Stimulated activated CD8-positive, alpha-beta memory T cell treated with anti-CD3 and anti-CD28 coated beads, Interleukin-4, amount 100 ng/mL, for 24 hours (primary cell): Measurements from ENCODE around the gene CACNA1I.
A peak's percentile ranks its signal among the peaks of the same experiment; 100 is the strongest.

Experiments
- DNase-seq: peaks from one replicate; pipeline ENCODE4 v3.0.0-alpha.2; 2020; ENCODE audit warnings: low read depth

CACNA1I gene

DNA sequence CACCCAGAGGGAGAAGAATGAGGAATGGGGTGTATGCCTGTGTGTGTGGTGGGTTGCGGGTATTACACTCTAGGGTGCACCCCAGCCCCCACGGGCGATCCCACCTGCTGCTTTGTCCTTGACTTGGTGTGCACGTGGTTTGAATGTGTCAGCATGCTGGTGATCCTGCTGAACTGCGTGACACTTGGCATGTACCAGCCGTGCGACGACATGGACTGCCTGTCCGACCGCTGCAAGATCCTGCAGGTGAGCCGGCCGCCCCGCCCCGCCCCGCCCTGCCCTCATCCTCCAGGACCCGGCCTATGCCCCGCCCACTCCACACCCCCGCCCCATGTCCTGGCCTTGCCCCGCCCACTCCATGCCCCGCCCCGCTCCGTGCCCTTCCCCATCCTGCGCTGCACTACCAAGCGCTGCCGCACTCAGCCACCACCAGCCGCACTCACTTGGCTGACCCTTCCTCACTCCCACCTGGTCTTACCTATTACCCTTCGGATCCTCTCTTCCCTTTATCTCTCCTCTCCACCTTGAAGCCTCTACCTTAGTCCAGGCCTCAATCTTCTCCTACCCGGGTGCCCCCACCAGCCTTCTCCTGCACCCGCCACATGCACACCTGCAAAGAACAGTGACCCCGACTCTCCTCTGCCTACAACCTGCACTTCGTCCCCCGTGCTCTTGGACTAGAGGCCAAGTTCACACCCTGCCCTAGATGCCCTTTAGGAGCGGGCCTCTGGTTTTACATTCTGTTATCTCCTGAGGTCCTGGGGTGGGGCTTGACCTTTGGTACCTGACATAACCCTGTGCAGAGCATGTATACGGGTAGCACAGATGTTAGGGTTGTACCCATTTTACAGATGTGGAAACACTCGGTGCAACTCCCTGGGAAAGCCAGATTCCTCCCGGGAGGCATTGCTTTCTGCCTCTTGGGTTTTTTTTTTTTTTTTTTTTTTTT is 27.7 kb downstream of the CACNA1I start:
- peak; percentile 56 for DNase-seq

DNA sequence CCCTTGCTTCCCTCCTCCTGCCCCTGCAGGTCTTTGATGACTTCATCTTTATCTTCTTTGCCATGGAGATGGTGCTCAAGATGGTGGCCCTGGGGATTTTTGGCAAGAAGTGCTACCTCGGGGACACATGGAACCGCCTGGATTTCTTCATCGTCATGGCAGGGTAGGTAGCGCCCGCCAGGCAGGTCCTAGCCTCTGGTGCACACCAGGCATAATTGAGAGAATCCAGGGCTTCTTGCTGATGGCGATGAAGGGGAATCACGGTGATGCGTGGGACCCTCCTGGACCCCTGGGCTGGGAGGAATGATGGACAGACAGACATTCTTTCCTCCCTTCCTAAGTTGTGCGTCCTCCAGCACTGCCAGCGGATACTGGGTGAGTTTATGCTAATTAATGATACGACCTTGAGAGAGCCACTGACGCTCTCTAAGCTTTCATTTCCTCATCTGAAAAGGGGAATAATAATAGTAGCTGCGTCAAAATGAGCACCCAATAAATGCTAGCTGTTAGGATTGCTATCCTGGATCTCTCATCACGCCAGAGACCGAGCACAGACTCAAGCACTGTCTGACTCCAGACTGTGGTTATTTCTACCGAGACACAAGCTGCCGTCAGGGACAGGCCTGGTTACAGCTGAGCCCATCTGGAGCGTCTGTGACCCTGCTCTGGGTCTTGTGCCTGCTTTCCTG is 30.1 kb downstream of the CACNA1I start:
- no peak for DNase-seq

DNA sequence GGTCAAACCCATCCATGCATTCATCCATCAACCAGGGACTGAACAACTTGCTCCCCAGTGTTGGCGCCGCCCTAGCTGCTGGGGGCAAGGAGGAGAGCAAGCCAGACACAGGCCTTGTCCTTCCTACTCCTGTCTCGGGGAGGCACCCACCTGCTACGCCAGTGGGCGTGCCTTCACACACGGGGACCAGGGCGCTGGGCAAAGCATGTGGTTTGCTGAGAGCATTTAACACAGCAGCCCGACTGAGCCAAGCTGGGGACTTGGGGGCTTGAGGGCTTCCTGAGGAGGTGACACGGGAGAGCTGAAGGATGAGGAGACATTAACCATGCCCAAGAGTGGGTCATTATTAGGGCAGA is 30.6 kb downstream of the CACNA1I start:
- no peak for DNase-seq

DNA sequence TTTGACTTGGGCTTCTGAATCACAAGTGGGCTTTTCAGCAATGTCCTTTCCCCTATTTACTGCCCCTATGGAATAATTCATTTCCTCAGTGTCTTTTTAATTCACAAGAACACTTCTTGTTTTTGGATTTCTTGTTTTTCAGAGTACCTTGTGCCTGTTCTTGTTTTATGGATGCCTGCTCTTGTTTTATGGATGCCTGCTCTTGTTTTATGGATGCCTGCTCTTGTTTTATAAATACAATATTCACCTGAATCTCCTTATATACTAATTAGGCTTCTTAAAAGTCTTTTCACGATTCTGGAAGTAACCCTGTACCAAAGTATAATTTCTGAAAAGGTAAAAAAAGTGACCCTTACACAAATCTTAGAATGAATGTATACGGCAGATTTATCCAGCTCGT is 32.8 kb downstream of the CACNA1I start:
- no peak for DNase-seq

- no peak for DNase-seq
These were observed 39.7 kb downstream of the CACNA1I start for GRCh38 chr22:39610246-39610645.

DNA sequence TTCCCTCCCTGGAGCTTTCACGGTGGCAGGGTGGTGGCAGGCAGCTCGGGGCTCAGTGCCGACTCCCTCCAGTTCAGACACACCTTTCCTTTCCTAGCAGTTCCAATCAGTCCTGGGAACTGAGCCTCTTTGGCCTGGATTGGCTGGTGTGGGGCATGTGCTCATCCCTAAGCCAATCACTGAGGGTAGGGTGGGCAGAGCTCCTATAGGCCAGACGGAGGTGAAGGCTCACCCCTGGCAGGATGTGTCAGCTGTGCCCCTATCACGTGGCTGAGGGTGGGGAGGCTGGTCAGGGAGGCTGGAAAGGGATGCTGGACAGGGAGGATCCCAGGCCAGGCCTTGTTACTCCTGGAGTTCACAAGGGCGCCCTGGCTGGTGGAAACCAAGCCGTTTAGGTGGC is 40.2 kb downstream of the CACNA1I start:
- no peak for DNase-seq

DNA sequence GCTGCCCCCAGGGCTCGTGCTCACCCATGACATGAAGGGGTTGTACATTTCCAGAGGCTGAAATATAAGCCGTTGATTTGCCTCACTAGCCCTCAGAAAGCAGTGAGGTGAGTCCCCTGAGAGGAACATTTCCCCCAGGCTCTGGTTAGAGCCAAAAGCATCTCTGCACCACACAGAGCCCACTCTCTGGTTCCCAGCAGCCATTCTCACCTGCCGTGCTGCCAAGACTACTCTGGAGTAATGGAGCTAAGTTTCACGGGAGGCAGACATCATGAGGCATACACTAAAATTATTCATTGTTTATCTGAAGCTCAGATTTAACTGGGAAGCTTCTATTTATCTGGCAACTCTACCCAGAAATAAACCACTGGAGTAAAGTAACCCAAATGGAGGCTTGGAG is 40.8 kb downstream of the CACNA1I start:
- no peak for DNase-seq

DNA sequence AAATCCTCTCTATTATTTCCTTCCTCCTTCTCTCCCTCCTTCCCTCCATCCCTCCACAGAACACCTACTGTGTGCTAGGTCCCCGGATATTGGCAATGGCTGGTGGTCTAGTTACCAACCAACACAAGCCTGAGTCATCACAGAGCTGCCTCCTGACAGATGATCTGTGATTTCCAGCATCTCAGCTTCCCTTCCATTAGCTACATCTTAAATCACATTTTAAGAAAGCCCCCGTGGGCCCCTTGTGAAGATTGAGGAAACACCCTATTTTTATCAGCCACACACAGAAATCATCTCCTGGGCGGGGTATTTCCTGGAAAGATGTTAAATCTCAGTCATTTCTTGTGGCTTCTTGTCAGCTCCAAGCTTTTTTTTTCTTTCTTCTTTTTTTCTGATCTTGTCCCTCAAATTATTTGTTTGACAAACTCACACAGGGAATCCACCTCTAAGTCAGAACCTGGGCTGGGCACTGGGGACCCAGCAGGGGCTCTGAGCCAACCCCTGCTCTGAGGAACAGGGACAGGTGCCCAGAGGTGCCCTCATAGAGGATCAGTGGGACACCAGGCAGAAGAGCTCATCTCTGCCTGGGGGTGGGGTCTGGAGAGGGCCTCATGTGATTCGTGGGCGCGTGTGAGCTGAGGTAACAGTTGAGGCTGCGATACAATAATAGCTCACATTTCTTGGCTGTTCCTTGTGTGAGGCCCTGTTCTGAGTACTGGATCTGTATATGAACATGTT is 42.4 kb downstream of the CACNA1I start:
- no peak for DNase-seq

GRCh38 chr22:39613549-39613921 is 43.0 kb downstream of the CACNA1I start:
- no peak for DNase-seq

GRCh38 chr22:39614442-39614841 is 43.9 kb downstream of the CACNA1I start:
- DNase-seq: no peak

GRCh38 chr22:39616051-39616450 is 45.5 kb downstream of the CACNA1I start:
- DNase-seq: no peak

DNA sequence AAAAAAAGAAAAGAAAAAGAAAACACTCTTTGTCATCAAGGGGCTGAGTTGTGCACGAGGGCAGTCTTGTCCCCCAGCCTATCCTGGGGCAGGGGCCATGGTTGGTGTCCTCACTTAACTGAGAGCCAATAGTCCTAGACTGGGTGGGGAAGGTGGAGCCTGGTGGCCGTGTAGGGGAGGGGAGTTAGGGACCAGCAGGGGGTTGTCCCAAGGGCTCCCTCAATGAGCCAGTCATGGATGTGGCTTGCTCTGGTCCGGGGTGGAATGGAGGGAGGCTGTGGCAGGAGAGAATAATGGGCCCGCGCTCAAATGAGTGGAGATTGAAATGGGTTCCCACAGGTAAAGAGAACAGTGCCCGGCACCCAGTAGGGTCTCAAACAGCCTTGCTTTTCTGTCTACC is 46.2 kb downstream of the CACNA1I start:
- no peak for DNase-seq

DNA sequence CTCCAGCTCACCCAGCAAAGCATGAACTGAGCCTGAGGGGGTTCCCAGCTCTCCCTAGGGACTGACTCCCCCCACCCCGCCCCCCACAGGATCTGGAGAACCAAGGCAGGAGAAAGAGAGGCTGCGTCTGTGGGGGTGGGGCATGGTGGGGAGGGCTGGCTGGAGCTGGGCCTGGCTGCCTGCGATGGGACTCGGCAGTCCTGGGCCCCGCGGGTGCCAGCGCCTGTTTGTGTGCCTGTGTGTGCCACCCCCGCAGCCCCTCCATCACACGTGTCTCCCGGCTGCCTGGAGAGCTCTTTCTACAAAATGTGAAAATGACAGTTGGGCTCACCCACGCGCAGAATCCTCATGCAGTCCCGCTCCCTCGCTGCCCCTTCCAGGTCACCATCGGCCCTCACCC is 46.8 kb downstream of the CACNA1I start:
- DNase-seq: no peak

DNA sequence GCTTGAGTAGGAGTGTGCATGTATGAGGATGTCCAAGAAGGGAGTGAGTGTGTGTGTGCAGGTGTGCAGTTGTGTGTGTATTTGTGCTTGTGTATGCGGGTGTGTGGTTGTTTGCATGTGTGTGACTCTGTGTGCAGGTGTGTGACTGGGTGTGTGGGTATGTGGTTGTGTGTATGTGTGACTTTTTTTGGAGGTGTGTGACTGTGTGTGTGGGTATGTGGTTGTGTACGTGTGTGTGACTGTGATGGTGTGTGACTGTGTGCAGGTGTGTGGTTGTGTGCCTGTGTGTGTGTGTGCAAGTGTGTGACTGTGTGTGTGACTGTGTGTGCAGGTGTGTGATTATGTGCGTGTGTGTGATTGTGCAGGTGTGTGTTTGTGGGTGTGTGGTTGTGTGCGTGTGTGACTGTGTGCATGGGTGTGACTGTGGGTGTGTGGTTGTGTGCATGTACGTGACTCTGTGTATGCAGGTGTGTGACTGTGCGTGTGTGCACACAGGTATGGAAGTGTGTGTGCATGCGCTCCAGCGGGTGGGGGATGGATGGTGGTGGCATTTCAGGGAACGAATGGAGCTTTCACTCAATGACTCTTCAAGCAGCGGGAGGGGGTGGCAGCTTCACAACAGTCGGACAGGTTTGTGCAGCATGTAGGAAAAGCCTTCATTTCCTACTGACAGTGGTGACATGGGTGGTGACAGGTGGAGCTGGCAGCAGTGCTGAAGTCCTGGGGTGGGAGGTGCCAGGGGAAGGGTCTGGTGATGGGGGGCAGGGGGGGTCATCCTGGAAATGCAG is 47.6 kb downstream of the CACNA1I start:
- no peak for DNase-seq

GRCh38 chr22:39618996-39619530 is 48.5 kb downstream of the CACNA1I start:
- no peak for DNase-seq

- no peak for DNase-seq
These were observed 50.6 kb downstream of the CACNA1I start for GRCh38 chr22:39620924-39621690.

- DNase-seq: no peak
These were observed 51.3 kb downstream of the CACNA1I start for GRCh38 chr22:39621826-39622225.

GRCh38 chr22:39622881-39623367 is 52.4 kb downstream of the CACNA1I start:
- DNase-seq: peak; percentile 55

GRCh38 chr22:39623603-39624500 is 53.3 kb downstream of the CACNA1I start:
- DNase-seq: no peak

DNA sequence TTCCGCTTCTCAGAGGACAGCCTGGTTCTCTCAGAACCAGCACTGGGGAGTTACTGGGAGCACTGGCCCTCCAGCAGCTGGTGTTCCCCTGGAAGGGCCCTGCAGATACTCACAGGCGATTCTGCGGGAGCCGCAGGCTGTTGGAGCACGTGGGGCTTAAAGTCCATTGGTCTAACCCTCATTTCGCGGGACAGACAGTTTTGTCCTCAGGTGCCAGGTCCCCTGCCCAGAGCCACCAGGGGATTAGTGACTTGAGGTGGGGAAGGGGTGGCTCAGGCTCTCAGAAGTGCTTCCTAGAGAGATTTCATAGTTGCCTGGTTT is 53.9 kb downstream of the CACNA1I start:
- no peak for DNase-seq
